ENCODE results near the gene SPATC1L.
"Not testable (repeated sequence)": the region's sequence is repeated elsewhere in the genome, so short reads cannot be mapped to it uniquely, and the experiment has no call there.

SPATC1L gene

GRCh38 chr21:46150491-46151121, 33.7 kb downstream of the SPATC1L start:
- DNase-seq (ENCODE audit: low read depth in 3 of 3): no peak

- no peak for DNase-seq (ENCODE audit: low read depth in 3 of 3)
These were observed 34.2 kb downstream of the SPATC1L start for GRCh38 chr21:46150073-46150472.

DNA sequence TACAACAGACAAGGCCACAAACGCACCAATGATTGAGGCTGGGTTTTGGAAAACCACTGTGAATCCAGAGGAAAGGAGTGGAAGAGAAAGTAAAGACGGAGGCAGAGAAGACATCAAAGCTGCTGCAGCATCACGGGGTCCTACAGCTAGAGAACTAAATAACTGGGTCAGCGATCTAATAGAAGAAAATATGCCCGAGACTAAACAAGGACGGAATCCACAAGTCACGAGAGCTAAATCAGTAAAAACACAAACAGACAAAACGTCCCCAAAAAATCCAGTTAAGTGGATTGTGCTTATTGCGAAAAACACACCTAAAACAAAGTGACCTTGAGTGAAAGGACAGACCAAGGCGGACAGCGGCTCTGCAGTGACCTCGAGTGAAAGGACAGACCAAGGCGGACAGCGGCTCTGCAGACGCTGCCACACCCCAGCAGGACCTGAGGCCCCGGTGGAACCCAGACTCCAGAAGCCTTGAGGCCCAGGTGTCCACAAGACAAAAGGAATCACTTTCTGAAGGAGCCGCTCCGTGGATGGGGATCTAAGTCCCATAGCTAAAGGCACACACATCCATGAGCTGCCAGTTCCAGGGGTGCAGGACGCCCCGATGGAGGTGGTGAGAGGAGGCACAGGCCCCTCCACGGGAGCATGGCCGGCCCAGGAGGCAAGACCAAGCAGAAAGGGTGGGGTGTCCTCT, 34.9 kb downstream of the SPATC1L start:
- DNase-seq (ENCODE audit: low read depth in 3 of 3): no peak

DNA sequence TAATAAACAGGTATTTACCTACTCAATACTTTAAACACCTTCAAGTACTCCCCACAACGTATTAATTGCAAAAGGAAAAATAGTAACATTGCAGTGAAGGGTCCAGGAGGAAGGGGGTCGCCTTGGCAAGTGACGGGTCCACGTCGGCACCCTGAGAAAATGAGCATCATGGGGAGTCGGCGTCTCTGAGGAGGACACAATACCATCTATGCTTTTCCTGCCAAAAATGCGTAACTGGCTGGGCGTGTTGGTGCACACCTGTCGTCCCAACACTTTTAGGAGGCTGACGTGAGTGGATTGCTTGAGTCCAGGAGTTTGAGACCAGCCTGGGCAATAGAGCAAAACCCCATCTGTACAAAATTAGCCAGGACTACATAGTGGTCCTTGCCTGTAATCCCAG, 36.2 kb downstream of the SPATC1L start:
- no peak for DNase-seq (ENCODE audit: low read depth in 3 of 3)

GRCh38 chr21:46147429-46147828, 36.8 kb downstream of the SPATC1L start:
- peak in 2 of 3 donors; percentile 27 to 44 for DNase-seq (ENCODE audit: low read depth in 3 of 3)

GRCh38 chr21:46146856-46147255, 37.4 kb downstream of the SPATC1L start:
- DNase-seq (ENCODE audit: low read depth in 3 of 3): no peak

- no peak for DNase-seq (ENCODE audit: low read depth in 3 of 3)
These were observed 38.2 kb downstream of the SPATC1L start for GRCh38 chr21:46145840-46146691.

- DNase-seq (ENCODE audit: low read depth in 3 of 3): no peak
These were observed 39.0 kb downstream of the SPATC1L start for GRCh38 chr21:46145159-46145839.

- DNase-seq (ENCODE audit: low read depth in 3 of 3): no peak
These were observed 39.7 kb downstream of the SPATC1L start for GRCh38 chr21:46144464-46145070.

- DNase-seq (ENCODE audit: low read depth in 3 of 3): no peak
These were observed 41.4 kb downstream of the SPATC1L start for GRCh38 chr21:46142582-46143473.

DNA sequence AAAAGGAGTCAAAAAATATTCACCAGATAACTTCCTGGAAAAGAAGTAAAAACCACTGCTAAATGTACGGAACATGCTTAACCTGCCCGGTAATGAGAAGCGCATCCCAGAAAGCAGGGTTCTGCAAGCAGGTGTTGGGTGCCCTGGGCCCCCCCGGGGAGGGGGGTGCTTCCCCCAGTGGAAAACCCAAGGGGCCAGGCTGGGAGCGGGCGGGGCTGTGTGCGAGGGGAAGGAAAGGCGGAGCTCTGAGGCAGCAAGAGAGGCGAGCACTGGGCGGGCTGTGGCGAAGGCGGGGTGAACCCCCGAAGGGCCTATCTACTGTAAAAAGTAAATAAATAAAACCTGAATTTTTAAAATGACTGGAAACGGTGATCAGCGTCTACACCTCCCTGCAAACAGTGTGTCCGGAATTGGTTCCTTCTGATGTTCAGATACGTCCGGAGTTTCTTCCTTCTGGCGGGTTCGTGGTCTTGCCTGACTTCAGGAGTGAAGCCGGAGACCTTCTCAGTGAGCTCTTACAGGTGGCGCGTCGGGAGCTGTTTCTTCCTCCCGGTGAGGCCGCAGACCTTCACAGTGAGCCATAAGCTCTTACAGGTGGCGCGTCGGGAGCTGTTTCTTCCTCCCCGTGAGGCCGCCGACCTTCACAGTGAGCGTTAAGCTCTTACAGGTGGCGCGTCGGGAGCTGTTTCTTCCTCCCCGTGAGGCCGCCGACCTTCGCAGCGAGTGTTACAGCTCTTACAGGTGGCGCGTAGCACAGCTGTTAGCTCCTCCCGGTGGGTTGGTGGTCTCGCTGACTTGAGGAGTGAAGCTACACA, 42.3 kb downstream of the SPATC1L start:
- DNase-seq (ENCODE audit: low read depth in 3 of 3): no peak

DNA sequence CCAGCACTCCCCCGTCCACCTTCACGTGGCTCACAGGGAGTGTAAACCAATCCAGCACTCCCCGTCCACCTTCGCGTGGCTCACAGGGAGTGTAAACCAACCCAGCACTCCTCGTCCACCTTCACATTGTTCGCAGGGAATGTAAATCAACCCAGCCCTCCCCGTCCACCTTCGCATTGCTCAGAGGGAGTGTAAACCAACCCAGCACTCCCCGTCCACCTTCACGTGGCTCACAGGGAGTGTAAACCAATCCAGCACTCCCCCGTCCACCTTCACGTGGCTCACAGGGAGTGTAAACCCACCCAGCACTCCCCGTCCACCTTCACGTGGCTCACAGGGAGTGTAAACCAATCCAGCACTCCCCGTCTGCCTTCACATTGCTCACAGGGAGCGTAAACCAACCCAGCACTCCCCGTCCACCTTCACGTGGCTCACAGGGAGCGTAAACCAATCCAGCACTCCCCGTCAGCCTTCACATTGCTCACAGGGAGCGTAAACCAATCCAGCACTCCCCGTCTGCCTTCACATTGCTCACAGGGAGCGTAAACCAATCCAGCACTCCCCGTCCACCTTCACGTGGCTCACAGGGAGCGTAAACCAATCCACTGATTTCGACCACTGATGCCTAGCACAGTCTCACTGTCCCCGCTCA, 43.8 kb downstream of the SPATC1L start:
- DNase-seq (ENCODE audit: low read depth in 3 of 3): not testable (repeated sequence)

DNA sequence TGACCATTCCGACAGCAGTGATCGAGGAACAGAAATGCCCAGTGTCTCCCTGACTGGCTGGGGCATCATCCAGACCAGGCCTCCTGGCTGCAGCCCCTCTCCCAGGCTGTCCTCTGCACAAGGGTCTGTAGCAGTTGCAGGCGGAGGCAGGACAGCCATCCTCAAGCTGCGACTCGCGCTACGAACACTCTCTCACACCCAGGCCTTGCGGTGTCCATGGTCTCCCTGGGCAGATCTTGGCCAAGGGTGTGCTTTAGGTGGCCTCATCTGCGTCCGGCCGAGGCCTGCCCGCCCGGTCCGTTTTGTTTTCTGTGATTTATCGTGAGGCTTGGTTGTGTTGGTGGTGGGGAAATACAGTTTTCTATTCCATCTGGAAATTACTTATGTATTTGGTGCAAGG, 44.6 kb downstream of the SPATC1L start:
- no peak for DNase-seq (ENCODE audit: low read depth in 3 of 3)

- no peak for DNase-seq (ENCODE audit: low read depth in 3 of 3)
These were observed 45.8 kb downstream of the SPATC1L start for GRCh38 chr21:46138383-46138970.

- no peak for DNase-seq (ENCODE audit: low read depth in 3 of 3)
These were observed 46.4 kb downstream of the SPATC1L start for GRCh38 chr21:46137908-46138307.

DNA sequence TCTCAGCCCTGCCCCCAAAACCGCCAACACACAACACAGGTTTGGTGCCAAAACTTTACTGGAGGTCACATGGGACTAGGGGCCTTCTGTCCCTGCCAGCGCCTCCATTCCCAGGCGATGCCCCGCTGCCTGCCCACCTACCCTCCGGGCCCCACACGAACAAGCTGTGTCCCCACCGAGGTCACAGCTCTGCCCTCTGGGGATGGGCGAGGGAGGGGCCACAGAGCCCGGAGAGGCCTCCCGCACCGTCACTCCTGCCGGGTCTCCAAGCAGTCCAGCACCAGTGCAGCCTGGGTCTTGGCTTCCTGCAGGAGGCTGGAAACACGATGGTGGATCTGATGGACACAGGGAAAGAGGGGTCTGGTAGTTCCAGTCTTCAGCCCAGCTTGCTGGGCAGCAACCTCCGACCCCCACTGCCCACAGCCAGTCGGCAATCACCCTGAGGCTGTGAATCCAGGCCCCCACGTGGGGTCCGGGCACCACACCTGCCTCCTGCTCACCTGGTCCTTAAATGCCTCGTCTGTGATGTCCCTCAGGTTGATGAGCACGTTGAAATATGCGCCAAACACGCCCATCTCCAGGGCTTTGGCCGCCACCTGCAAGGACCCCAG, 47.4 kb downstream of the SPATC1L start:
- DNase-seq (ENCODE audit: low read depth in 3 of 3): no peak

DNA sequence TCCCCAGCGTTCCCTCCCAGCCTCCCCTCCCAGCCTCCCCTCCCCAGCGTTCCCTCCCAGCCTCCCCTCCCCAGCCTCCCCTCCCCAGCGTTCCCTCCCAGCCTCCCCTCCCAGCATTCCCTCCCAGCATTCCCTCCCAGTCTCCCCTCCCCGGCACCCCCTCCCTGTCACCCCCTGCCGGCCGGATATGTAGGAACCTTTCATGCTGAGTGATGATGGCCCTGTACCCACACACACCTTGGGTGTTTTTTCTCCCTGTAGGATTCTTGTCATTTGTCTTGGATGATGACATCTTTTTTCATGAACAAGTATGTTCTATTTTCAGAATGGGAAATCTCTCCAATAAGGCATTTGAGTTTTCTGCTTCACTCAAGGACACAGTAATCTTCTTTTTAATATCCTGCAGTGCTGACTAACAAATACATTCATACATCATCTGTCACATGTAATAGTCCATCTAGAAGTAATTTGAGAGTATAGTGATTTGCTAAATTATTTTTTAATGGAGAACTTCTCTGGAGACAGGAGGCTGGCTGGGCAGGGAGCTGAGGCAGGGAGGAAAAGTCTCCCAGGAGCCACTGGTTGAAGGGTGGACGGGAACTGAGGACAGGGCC, 48.4 kb downstream of the SPATC1L start:
- no peak for DNase-seq (ENCODE audit: low read depth in 3 of 3)
